Left renal cortex interstitium (tissue), 4 donors: ENCODE measurements around the gene CSMD2. TPM values are rescaled to one million over a fixed set of nuclear protein-coding genes. Genes with fewer than 3 reads are reported as not detected.

Experiments used
- DNase-seq, 4 donors: peaks; one replicate each; pipeline ENCODE4 v3.0.0-alpha.2; 2013; ENCODE audit warnings: low read depth in 4 of 4, low spot score in 2 of 4, missing footprints in 1 of 4
- polyA plus RNA-seq, 4 donors: library from polyadenylated mRNA; unstranded; fragments of 120-200 nt; gene quantifications; one replicate each; pipeline ENCODE4 v1.2.1, GENCODE V29; 2013; ENCODE audit not compliant: insufficient read length in 4 of 4

Gene CSMD2
- polyA plus RNA-seq, 4 donors = 0.60 to 1.4 (median 0.92) TPM

DNA sequence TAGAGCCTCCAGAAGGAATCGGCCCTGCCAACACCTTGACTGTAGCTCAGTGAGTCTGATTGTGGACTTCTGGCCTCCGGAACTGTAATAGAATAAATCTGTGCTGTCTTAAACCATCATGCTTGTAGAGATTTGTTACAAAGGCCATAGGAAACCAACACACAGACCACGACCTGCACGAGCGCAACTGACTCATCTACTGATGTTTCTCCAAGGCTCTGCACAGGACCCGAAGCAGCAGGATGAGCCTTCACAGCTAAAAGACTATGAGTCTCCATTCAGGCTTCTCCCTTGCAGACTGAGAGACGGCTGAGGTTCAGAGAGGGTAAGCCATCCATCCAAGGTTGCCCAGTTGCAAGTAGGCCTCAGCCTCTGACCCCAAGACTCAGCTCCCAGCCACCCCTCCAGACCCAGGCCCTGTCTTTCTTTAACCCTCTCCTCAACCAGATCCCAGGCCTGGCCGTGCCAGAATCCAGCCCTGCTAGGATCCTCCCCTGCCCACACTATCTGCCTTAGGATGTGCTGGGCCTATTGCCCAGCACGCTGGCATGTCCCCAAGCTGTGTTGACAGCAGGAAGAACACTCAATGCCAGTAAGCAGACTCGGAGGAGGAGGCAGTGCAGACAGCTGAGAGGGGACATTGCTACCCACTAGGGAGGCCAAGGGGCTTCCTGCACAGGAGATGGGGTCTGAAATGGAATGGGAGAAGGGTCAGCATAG is 192.2 kb downstream of the CSMD2 start:
- no peak for DNase-seq

DNA sequence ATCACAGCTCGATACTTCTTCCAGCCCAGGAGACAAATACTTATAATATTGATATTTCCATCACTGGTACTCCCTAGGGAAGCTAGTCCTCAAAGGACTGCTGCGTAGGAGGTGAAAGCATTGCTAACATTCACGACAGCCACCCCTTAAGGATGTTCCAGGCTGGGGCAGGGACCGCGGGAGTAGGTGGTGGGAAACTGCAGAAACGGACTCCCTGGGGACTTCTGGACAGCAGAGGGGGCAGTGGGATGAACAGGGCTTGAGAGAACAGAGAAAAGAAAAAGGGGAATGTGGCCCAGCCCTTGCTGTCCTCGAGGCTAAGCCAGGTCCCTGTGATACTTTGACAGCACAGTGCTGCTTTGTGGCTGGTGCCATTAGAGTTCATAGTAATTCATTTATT is 193.1 kb downstream of the CSMD2 start:
- DNase-seq = no peak

DNA sequence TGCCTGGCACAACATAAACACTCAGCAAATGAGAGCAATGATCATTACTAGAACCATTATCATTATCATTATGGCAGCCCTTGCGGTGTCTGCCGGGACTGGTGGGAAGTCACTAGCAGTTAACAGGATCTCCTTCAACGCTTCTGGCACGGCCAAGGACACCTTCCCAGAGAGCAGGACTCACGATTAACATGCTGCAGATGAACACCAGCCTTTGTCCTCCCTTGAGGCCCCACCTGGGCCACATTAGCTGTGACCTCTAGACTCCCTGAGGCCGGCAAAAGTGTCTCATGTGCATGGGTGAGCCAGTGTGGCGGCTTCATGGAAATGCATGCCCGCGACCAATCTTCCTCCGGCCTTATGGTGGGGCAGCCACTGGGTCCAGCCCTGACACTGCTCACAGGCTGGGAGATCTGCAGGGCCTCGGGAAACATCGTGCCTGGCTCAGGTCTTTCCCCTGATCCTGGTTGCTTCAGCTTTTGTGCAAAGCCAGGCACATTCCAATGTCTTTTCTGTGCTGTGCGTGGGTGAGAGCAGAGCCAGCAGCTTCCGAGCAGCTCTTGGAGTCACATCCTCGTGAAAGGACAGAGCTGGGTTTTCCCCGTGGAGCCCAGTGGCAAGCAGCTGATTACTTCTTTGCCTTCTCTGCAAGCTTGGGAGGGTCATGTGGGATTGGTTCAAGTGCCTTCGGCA is 193.9 kb downstream of the CSMD2 start:
- no peak for DNase-seq

DNA sequence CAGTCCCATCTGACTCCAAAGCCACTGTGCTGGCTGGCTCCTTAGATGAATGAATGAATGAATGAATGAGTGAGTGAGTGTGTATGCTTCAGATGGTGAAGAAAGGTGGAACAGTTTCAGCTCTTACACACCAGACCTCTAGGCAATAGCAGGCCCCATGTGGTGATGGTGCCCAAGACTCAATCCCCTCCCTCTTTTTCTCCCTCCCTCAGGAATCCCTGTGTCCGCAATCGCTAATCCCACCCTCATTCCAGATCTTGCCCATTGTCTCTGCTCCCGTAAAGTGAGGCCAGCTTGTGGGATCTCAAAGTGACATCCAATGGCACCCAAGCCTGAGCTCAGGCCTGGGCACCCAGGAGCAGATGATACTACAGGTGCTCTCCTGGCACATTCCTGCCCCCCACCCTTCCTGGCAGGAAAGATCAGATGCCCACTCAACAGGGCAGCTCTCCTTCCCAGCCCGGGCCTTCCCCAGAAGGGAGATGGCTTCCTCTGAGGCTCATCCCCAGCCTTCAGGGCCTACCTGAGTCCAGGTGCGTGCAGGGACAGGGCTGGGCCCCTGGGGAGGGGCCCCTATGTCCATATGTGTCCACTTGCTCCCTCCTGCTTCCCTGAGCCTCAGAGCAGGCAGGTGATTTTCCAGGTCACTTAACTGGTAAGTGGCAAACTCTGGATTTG is 194.7 kb downstream of the CSMD2 start:
- no peak for DNase-seq

DNA sequence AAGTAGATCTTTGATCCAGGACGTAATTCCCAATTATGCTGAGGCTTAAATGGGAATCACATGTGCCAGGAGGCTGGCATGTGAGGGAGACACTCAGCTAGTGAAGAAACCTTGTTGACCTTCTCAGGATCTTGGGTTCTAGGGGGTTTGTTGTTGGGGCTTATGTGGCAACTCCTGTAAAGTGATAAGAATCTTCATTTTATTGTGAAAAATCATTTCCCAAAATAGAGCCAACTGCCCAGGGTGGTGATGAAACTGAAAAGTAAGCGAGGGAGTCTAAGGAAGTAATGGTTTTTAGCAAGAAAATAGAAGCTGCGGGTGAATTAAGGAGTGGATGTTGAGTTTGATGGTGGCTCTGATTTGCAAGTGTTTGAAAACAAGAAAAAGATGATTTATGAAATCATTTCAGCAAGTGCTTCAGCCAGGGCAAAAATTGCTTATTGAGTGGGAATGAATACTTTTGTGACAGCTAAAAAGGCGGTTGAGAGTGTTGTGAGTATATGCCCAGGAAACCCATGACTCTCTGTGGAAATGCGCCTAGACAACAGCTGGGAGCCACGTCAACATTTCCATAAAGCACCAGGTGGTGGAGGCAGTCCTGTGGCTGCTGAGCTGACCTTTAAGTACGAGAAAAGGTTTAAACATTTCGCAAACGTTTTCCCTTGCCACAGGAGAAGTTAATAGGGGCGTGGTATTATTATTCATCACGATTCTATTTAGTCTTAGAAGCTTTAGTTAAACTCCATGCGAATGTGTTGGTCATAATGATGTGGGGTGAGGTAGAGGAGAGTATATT is 198.5 kb downstream of the CSMD2 start:
- DNase-seq = no peak

DNA sequence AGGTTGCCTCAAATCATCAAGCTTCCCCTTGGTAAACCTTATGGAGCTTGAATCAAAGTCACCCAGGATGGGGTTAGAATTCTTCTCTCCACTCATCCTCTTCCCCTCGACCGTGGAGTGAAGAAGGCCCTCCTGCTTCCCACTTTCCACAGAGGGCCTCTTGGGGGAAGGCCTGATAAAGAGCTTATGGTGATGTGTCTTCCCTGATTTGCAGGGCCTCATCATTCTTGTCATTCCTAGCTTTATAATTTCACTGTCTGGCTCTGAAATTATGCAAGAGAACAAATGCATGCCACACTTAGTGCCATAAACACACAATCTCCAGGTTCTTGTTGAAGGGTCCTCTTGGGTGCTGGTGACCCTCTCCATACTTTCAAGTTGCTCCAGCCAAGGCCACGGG is 199.9 kb downstream of the CSMD2 start:
- DNase-seq = no peak

DNA sequence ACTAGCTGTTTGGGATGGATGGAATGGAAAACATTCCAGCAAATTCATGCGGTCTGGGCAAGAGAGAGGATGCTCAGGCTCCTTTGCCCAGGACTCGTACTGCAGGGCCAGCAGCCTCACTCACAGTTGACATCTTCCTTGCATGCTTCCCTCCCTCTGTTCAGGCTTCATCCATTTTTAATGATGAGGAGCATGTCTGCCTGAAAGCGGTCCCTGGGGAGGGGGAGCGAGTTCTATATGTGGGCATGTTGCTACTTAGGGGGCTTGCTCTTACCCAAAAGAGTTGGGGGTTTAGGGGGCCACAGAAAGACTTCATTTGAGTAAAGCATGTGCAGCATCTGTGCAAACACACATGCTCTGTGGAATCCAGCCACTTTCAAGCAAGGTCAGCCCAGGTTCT is 203.0 kb downstream of the CSMD2 start:
- no peak for DNase-seq

DNA sequence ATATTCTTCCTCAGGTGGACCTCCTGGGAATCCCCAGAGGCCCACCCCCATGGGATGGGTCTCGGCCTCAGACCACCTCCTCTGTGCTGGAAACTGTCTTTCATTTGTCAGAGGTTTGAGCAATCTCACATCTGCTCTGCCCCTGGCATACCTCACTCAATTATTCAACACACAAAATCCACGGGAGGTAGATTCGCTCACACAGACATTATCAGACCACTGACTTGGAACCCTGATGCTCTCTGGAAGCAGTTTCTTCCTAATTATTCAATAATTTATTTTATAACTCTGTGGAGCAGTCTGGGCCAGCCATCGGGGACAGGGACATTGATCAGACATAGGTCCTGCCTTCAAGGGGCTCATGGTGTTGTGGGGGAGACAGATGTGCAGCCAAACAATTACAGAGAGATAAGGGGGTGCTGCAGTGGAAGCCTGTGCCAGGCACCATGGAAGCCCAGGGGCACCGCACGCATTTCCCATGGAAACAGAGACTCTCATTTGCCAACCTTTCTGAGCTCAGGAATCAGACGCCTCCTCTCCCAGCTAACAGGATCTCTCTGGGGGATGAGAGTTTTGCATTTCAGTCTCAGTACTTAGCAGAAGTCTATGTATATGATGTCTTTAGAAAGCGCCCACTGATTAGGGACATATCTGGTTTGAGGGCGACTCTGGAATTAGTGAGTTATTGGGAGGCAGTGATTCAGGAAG is 204.7 kb downstream of the CSMD2 start:
- no peak for DNase-seq

DNA sequence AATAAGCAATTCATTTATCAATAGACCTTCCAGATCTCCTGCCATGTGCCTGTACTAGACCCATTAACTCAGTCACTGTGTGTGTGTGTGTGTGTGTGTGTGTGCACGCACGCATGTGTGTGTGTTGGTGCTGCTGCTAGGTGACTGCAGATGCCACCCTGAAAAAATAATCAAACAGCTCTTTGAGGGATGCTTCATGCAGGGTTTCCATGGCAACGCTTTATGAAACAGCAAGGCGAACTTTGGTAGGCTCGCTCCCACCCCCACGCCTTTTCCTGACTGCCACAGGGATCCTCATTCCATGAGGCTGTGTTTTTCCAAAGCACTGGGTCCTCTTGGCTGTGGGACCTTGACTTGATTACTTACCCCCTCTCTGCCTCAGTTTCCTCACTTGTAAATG is 207.2 kb downstream of the CSMD2 start:
- no peak for DNase-seq

DNA sequence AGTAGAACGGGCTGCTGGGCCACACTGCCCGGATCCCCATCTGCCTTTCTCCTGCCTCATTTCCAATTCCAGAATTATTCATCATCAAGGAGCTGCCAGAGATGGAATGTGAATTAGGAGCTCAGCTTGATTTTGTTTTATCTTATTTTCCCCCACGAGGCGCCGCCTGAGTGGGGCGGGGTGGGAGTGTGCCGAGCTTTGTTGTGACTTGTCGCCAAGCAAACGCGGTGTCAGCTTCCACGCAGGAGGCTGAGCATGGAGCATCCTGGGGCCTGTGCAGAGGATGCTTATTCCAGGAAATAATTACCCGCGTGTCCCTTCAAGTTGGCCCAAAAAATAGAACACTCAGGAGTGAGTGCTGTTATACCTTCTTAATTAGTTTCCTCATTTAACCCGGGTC is 209.9 kb downstream of the CSMD2 start:
- no peak for DNase-seq

DNA sequence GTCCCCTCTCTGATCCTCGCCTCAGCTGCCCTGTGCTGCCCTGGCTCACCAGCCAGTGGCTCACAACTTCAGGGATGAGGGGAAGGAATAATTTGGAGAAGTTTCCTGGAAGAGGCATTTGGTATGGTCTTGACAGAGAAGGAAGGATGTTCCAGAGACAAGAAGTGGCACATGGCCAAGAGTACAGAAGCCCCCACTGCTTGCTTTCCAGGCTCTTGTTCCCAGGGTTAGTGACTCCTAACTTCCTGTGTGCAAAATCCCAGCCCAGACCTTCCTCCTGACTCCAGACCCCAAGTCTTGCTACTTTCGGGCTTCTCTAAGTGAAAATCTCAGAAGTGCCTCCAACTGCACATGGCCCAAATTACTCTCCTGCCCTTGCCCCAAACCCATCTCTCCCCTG is 215.5 kb downstream of the CSMD2 start:
- no peak for DNase-seq

DNA sequence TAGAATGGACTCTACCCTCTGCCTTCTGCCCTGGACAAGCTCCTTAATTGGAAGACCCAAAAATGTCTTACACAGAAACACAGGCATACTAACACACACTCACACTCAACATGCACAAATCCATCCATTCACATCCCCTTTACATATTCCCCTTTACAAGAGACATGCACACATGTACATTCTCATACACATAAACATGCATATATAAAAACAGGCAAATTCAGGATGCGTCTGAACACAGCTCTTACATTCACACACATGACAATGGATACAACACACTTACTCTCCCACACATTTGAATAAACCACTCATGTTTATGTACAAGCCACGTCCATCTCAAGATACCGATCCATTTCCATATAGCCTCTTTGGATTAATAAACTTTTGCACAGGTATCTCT is 216.7 kb downstream of the CSMD2 start:
- DNase-seq = no peak

DNA sequence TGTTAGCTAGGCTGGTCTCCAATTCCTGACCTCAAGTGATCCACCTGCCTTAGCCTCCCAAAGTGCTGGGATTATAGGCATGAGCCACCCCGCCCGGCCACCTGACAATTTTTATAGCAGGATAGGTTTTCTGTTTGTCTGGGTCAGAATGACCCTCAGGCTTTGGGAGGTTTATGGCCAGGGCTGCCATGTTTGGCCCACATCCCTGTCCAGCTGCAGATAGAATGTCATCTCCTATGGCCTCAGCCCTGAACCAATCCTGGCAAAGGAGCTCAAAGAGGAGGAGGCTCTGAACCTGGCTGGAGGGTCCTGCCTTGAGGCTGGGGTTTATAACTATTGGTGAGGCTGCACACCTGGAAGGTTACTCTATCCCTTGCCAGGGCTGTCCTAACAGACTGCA is 218.2 kb downstream of the CSMD2 start:
- no peak for DNase-seq

DNA sequence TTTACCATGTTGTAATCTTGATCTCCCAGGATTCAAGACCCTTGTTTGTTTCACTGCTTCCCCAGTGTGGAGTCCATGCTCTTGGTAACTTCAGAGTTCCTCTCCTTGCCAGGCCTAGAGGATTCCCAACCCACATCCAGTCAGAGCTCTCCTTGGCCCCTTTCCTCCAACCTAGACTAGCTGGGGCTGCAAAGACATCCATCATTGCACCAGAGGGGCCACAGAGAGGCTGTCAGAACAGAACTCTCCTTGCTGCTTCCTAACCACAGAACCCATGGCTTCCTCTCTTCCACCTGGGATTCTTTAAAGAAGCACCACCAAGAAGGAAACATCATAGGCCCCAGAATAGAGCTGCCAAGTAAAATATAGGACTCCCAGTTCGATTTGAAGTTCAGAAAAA is 220.2 kb downstream of the CSMD2 start:
- no peak for DNase-seq

DNA sequence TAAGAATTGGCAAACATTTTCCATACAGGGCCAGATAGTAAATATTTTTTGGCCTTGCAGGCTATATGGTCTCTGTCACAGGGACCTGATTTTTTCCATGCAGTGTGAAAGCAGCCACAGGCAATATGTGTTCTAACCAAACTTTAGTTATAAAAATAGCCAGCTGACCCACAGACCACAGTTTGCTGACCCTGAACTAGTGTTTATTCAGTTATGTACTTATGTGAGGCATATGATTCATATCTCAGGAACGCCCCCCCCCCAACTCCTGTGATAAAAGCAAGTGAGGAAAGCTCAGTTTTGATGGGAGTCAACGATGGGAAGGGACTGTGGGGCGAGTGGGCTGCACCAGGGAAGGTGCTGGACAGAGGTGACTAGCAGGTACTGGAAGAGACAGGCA is 221.1 kb downstream of the CSMD2 start:
- DNase-seq = no peak

DNA sequence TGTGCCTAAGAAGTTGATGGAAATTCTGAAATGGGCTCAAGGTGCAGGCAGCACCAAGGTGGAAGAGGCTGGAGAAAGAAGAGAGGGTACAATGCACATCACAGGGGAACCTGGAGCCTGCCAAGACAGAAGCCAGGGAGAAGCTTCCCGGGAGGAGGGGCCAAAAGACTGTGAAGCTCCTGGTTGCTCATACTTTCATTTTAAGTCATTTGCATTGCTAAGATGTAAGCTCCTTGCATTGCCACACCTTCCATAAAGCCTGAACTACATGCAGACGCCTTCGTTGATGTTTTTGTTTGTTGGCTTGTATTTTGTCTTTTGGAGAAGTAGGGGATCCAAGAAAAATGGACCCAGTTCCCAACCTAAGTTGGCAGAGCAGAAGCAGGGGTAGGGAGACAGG is 232.2 kb downstream of the CSMD2 start:
- DNase-seq = no peak

DNA sequence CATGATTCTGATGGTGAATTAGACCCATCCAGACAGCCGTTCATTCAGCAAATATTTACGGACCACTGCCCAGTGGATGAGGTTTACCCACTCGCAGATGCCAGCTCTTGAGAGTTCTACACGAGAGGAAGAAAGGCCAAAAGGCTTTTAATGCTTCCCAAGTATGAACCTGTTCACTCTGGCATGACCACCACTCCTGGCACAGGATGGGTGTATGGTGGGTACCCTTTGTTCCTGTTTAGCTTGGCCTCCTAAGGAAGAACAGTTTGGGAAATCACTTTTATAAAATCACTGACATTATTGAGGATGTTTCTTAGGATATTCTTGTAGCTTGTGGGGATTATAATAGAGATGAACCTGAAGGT is 233.9 kb downstream of the CSMD2 start:
- no peak for DNase-seq

DNA sequence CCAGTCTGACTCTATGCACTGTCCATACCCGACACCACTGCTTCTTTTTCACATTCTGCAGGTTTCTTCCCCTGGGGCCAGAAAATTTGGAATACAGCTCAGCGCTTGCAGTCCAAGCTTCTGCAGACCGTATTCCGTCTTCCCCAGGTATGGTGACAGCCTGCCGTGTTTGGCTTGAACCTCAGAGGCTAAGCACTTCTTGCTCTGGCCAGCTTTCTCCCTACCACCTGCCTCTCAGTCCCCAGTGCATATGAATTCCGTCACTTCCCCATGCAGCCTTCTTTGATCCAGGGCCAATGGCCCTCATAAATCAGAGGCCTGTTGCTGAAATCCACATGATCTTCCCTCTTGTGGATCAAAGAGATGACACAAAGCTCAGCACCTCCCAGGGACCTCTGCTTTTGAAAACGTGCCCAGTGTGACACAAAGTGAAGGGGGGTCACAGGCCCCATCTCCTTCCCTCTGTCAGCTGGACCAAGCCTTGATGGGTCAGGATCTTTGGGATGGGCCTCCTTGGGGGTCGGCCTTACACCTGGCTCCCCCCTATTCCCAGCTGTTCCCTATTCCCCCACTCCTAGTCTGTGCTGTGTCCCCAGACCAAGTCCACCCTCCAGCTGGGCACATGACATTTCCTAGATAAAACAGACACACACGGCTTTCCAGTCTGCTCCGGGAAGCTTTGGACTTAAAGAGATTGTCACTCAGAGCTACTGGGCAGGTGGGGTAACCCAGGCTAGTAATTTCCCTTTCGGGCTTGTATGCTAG is 234.5 kb downstream of the CSMD2 start:
- no peak for DNase-seq

DNA sequence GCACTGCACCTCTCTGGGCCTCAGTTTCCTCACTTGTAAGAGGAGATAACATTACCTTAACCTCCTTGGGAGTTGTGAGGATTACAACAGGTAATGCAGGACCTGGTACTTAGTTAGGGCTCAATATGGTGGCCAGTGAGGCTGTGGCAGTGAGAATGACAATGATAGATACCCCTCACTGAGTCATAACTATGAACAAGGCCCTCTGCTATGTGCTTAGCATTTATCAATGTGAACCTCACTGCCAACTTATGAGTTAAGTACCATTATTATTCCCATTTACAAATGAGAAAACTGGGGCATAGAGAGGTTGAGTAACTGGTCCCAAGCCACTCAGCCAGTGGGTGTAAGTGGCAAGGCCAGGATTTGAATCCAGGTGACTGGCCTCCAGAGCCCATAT is 236.8 kb downstream of the CSMD2 start:
- no peak for DNase-seq

DNA sequence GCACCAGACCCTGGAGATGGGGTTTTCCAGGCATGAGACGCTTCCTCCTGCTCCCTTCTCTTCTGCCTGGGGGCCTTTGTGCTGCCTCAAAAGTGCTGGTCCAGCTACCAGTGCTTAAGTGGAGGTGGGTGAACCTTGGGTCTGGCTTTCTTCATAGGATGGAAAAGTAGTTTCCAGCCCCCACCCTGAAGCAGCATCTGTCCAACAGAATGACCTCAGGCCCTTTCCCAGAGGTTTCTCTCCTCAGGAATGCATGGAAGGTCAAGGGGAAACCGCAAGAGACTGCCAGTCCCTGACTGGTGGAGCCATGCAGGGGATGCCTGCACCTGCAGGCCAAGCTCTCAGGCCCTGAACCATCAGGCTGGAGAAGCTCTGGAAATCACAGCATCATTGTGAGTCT is 237.3 kb downstream of the CSMD2 start:
- no peak for DNase-seq
